ENCODE measurements around the gene RRAD.

RRAD gene

DNA sequence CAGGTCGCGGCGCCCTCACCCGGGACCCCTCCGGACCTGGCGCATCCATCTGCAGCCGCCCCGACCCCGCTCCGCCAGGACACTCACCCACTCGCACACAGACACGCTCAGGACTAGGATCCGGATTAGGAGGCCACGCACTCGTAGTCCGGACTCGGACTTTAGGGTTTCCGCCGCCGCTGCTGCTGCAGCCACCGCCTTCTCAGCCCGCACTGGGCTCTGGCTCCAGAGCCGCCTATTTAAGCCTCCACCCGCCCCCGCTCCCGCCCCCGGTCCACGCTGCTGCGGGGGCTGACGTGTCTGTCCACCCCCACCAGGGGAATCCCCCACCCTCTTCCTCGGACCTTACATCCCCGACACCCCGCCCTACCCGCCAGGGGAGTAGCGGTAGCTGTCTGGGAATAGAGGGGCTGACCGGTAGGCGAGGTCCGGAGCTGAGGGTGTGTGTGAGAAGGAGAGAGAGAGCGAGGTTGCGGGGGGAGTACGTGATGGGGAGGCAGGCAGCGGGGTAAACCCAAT, at the start of gene RRAD:
RRAD (minus strand) TSS at position 214 of the 519 bp plus-strand sequence. CDS start 356 bp downstream, outside the sequence.
- in situ Hi-C loops (cut with MboI; ENCODE audit: low sequenced_read_pairs) = no loop called here

GRCh38 chr16:66974932-66975246, 49.6 kb upstream of the RRAD start:
- in situ Hi-C loops (cut with MboI; ENCODE audit: low sequenced_read_pairs) = loop anchor here (25.0 kb wide), 2 partner anchors 187 to 462 kb away; partner anchors contain the start of genes B3GNT9, FBXL8, HSD11B2 and HSF4

GRCh38 chr16:66974156-66974931, 49.0 kb upstream of the RRAD start:
- in situ Hi-C loops (cut with MboI; ENCODE audit: low sequenced_read_pairs) = loop anchor here (25.0 kb wide), 2 partner anchors 188 to 463 kb away; partner anchors contain the start of genes B3GNT9, FBXL8, HSD11B2 and HSF4

DNA sequence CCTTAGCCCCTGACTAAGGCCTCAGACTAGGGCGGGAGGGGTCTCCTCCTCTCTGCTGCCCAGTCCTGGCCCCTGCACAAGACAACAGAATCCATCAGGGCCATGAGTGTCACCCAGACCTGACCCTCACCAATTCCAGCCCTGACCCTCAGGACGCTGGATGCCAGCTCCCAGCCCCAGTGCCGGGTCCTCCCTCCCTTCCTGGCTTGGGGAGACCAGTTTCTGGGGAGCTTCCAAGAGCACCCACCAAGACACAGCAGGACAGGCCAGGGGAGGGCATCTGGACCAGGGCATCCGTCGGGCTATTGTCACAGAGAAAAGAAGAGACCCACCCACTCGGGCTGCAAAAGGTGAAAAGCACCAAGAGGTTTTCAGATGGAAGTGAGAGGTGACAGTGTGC, 48.4 kb upstream of the RRAD start:
- in situ Hi-C loops (cut with MboI; ENCODE audit: low sequenced_read_pairs) = loop anchor here (25.0 kb wide), 2 partner anchors 189 to 464 kb away; partner anchors contain the start of genes B3GNT9, FBXL8, HSD11B2 and HSF4

DNA sequence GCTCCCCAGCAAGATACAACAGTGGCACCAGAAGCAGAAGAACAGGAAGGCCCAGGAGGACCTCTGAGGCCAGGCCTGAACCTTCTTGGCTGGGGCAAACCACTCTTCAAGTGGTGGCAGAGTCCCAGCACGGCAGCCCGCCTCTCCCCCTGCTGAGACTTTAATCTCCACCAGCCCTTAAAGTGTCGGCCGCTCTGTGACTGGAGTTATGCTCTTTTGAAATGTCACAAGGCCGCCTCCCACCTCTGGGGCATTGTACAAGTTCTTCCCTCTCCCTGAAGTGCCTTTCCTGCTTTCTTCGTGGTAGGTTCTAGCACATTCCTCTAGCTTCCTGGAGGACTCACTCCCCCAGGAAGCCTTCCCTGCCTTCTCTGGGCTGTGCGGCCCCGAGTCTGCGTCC, 47.6 kb upstream of the RRAD start:
- in situ Hi-C loops (cut with MboI; ENCODE audit: low sequenced_read_pairs) = loop anchor here (25.0 kb wide), 2 partner anchors 189 to 464 kb away; partner anchors contain the start of genes B3GNT9, FBXL8, HSD11B2 and HSF4

DNA sequence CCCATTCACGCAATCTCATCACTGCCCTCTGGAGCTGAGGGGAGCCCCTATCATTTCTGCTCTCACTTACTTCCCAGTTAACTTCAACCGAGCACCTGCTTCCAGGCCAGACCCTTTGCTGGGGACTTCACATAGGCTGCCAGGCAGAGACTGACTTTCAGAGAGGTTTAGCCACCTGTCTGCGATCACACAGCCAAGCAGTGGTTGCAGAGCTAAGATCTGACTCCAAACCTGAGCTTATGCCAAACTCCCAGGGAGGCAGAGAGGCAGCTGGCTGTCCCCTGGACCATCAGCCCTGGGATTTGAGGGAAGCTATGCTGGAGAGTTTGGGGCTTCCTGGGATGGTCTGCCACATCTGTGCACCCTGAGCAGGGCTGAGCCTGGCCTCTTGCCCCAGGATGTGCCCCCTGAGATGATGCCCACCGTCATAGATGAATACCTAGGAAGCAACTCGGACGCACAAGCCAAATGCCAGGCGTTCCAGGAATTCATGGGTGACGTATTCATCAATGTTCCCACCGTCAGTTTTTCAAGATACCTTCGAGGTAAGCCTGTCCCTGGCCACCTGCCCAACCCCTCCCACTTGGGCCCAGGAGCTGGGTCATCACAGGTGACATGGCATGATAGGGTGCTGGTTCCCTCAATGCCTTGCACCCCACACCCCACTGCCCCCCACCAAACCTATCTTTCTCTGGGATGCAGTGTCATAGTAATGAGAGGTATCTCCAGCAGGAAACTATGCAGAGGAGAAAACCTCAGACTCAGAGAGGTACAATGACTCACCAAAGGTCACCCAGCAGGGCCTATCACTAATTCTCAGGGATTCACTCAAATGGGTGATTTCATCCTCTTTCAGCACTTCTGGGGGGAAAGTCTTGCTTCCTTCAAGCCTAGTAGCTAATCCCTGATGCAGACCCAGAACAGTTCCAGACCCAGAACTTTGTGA, 45.7 kb upstream of the RRAD start:
- in situ Hi-C loops (cut with MboI; ENCODE audit: low sequenced_read_pairs) = loop anchor here (25.0 kb wide), 2 partner anchors 191 to 466 kb away; partner anchors contain the start of genes B3GNT9, FBXL8, HSD11B2 and HSF4

DNA sequence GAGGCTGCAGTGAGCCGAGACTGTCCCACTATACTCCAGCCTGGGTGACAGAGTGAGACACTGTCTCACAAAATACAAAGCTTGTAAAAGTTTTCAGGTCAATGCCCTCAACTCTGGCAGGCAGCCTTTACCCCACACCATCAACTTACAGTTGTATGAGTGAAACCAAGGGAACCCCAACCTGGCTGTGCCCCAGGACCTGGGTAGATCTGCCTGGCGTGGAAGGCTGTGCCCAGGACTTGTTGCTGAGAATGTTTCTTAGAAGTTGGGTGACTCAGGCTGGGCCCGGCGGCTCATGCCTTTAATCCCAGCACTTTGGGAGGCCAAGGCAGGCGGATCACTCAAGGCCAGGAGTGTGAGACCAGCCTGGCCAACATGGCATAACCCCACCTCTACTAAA, 43.5 kb upstream of the RRAD start:
- in situ Hi-C loops (cut with MboI; ENCODE audit: low sequenced_read_pairs) = loop anchor here (25.0 kb wide), 2 partner anchors 193 to 468 kb away; partner anchors contain the start of genes B3GNT9, FBXL8, HSD11B2 and HSF4

- in situ Hi-C loops (cut with MboI; ENCODE audit: low sequenced_read_pairs) = loop anchor here (25.0 kb wide), 2 partner anchors 198 to 473 kb away; partner anchors contain the start of genes B3GNT9, FBXL8, HSD11B2 and HSF4
These were observed 38.7 kb upstream of the RRAD start for GRCh38 chr16:66964049-66964448.

- in situ Hi-C loops (cut with MboI; ENCODE audit: low sequenced_read_pairs) = loop anchor here (25.0 kb wide), 2 partner anchors 200 to 475 kb away; partner anchors contain the start of genes B3GNT9, FBXL8, HSD11B2 and HSF4
These were observed 36.6 kb upstream of the RRAD start for GRCh38 chr16:66961914-66962313.

- in situ Hi-C loops (cut with MboI; ENCODE audit: low sequenced_read_pairs) = loop anchor here (25.0 kb wide), 2 partner anchors 201 to 476 kb away; partner anchors contain the start of genes B3GNT9, FBXL8, HSD11B2 and HSF4
These were observed 35.9 kb upstream of the RRAD start, which contains the start of gene CES3 for GRCh38 chr16:66961065-66961744. Gene CES3, plus strand, starts transcription at chr16:66961266. Its CDS starts 42 bp downstream, at chr16:66961308.

- in situ Hi-C loops (cut with MboI; ENCODE audit: low sequenced_read_pairs) = loop anchor here (25.0 kb wide), 2 partner anchors 202 to 477 kb away; partner anchors contain the start of genes B3GNT9, FBXL8, HSD11B2 and HSF4
These were observed 34.9 kb upstream of the RRAD start for GRCh38 chr16:66960270-66960669.

DNA sequence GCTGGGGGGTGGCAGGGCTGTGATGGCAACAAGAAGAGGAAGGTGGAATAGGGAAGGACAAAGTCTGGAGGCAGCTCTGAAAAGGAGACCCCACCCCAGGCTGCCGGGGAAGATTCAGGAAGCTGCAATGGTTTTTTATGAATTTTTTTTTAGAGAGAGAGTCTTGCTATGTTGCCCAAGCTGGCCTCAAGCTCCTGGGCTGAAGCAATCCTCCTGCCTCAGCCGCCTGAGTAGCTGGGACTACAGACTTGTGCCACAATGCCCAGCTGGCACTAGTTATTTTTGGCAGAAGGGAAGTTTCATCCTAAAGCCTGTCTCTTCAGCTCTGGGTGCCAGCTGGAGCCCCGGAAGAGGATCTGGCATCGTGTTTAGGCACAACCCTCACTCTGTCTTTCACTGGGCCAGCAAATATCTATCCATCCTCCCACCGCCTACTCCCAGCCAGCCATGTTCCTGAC, 34.4 kb upstream of the RRAD start:
- in situ Hi-C loops (cut with MboI; ENCODE audit: low sequenced_read_pairs) = loop anchor here (25.0 kb wide), 2 partner anchors 203 to 478 kb away; partner anchors contain the start of genes B3GNT9, FBXL8, HSD11B2 and HSF4

DNA sequence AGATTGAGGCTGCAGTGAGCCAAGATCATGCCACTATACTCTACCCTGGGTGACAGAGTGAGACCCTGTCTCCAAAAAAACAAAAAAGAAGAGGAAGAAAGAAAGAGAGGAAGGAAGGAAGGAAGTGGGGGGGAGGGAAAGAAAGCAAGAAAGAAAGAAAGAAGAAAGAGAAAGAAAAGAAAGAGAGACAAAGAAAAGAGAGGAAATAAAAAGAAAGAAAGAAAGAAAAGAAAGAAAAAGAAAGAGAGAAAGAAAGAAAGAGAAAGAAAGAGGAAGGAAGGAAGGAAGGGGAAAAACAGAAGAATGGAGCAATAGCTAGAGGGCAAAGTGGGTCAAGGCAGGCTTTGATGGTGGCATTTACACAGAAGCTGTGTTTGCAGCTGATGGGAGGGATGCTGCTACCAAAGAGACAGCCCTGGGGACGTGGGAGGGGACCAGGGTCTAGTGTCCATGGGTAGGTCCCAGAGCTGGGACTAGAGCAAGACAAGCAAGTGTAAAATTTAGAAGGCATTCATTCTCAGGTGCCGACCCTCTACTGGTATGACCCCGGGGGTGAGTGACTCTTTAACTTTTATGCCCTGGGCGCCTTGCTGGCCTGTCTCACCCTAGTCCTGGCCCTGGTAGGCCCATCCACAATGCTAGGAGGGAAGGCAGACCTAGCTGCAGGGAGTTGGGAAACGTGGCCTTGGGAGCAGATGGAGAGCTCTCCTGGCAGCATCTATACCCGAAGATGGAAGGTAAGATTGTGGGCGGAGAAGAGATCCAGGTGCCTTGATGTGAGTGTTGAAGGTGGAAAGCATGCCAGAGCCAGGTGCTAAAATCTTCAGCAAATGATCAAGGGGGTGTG, 33.7 kb upstream of the RRAD start:
- in situ Hi-C loops (cut with MboI; ENCODE audit: low sequenced_read_pairs) = loop anchor here (25.0 kb wide), 2 partner anchors 203 to 478 kb away; partner anchors contain the start of genes B3GNT9, FBXL8, HSD11B2 and HSF4

DNA sequence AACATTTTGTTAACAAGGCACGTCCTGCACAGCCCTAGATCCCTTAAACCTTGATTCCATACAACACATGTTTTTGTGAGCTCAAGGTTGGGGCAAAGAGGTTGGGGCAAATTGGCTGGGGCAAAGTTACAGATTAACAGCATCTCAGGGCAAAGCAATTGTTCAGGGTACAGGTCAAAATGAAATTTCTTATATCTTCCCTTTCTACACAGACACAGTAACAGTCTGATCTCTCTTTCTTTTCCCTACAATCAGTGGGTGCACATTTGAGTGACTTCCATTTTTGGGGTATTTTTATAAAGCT, 30.8 kb upstream of the RRAD start:
- in situ Hi-C loops (cut with MboI; ENCODE audit: low sequenced_read_pairs) = loop anchor here (25.0 kb wide), 2 partner anchors 206 to 481 kb away; partner anchors contain the start of genes B3GNT9, FBXL8, HSD11B2 and HSF4

DNA sequence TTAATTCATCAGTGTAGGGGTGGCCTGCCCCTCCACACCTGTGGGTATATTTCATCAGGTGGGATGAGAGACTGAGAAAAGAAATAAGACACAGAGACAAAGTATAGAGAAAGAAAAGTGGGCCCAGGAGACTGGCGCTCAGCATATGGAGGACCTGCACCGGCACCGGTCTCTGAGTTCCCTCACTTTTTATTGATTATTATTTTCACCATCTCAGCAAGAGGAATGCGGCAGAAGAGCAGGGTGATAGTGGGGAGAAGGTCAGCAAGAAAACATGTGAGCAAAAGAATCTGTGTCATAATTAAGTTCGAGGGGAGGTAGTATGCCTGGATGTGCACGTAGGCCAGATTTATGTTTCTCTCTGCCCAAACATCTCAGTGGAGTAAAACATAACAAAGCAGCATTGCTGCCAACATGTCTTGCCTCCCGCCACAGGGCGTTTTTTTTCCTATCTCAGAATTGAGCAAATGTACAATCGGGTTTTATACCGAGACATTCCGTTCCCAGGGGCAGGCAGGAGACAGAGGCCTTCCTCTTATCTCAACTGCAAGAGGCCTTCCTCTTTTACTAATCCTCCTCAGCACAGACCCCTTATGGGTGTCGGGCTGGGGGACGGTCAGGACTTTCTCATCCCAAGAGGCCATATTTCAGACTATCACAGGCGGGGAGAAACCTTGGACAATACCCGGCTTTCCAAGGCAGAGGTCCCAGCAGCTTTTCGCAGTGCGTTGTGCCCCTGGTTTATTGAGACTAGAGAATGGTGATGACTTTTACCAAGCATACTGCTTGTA, 30.2 kb upstream of the RRAD start:
- in situ Hi-C loops (cut with MboI; ENCODE audit: low sequenced_read_pairs) = loop anchor here (25.0 kb wide), 2 partner anchors 207 to 482 kb away; partner anchors contain the start of genes B3GNT9, FBXL8, HSD11B2 and HSF4

DNA sequence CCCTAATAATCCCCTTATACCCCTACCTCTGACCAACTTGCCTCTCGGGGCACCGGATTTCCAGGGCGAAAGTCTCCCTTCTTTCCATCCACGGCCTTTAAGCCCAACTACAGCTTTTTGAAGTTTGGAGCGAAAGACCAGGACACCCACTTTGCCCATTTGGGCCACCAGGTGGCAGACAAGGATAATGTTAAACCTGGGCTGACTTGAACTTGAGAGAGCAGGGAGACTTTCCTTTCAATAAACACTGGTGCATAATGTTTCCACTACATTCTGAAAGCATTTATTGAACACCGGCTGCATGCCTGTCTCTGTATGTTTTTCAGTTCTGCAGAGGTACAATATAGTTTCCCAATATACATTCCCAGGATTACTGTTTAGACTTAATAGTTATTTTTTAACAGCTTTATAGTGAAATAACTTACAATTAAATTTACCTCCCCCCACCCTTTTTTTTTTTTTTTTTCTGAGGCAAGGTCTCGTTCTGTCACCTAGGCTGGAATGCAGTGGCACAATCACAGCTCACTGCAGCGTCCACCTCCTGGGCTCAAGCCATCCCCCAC, 28.8 kb upstream of the RRAD start:
- in situ Hi-C loops (cut with MboI; ENCODE audit: low sequenced_read_pairs) = loop anchor here (25.0 kb wide), 2 partner anchors 208 to 483 kb away; partner anchors contain the start of genes B3GNT9, FBXL8, HSD11B2 and HSF4

GRCh38 chr16:66953462-66954096, 28.2 kb upstream of the RRAD start:
- in situ Hi-C loops (cut with MboI; ENCODE audit: low sequenced_read_pairs) = loop anchor here (25.0 kb wide), 2 partner anchors 209 to 484 kb away; partner anchors contain the start of genes B3GNT9, FBXL8, HSD11B2 and HSF4
